HL-60/S4 treated with phorbol 12-myristate 13-acetate at 8.2 ng/mL for 4 days and 3 days (cell line): ENCODE data around the gene GDF11.

Source experiments
- in situ Hi-C: fragments of 300-500 bp; cut with MboI; formaldehyde crosslinking; loops from 2 replicates; pipeline ENCODE4 v1.15.0; 2022; ENCODE audit warnings: low sequenced_read_pairs

The GDF11 gene

GRCh38 chr12:55742719-55743405, at the start of gene GDF11:
TSS of gene GDF11 (plus strand) at chr12:55743122. CDS start at chr12:55743317, 195 bp downstream.
- in situ Hi-C loops = loop anchor here (25.0 kb wide), 1 partner anchor 194 kb away; the partner anchor contains the start of genes DGKA and PYM1

DNA sequence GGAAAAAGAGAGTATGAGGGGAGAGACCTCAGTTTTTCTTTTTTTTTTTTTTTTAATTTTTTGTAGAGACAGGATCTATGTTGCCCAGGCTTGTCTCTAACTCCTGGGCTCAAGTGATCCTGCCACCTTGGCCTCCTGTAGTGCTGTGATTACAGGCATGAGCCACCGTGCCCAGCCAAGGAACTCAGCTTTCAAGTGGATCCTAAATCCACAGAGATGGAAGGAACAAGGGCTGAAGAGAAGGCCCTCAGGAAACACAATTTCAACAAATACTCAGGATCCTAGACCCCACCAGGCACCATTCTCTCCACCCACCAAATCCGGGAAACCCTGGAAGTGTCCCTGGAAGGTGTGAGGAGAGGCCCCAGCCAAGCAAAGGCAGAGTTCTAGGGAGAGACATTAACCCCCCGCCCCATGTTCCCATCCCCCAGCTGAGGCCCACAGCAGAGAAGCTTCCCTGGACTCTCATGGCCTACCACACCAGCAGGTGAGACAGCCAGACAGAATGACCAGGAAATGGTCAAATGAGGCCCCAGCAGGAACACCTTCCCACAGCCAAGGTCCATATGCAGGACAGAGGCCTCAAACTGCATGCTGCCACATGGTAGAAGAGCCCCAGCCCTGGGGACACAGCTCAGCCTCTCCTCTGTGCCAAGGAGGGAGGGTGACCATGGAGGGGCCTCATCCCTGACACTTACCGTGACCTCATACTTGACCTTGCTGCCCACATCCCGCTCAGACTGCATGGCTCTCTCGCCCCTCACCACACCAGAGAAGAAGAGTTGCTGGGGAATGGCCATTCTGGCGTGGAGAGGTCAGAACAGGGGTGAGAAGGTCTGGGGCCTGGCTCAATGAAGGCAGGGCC, 49.4 kb upstream of the GDF11 start:
- in situ Hi-C loops = no loop called here

- in situ Hi-C loops = no loop called here
Measured at GRCh38 chr12:55694188-55694515, 48.8 kb upstream of the GDF11 start.

- in situ Hi-C loops = no loop called here
Measured at GRCh38 chr12:55694651-55695050, 48.3 kb upstream of the GDF11 start.

- in situ Hi-C loops = no loop called here
Measured at GRCh38 chr12:55695349-55695748, 47.6 kb upstream of the GDF11 start.

GRCh38 chr12:55696141-55696540, 46.8 kb upstream of the GDF11 start:
- in situ Hi-C loops = no loop called here

- in situ Hi-C loops = no loop called here
Measured at GRCh38 chr12:55696796-55697462, 46.0 kb upstream of the GDF11 start.

GRCh38 chr12:55697686-55698085, 45.2 kb upstream of the GDF11 start:
- in situ Hi-C loops = no loop called here

DNA sequence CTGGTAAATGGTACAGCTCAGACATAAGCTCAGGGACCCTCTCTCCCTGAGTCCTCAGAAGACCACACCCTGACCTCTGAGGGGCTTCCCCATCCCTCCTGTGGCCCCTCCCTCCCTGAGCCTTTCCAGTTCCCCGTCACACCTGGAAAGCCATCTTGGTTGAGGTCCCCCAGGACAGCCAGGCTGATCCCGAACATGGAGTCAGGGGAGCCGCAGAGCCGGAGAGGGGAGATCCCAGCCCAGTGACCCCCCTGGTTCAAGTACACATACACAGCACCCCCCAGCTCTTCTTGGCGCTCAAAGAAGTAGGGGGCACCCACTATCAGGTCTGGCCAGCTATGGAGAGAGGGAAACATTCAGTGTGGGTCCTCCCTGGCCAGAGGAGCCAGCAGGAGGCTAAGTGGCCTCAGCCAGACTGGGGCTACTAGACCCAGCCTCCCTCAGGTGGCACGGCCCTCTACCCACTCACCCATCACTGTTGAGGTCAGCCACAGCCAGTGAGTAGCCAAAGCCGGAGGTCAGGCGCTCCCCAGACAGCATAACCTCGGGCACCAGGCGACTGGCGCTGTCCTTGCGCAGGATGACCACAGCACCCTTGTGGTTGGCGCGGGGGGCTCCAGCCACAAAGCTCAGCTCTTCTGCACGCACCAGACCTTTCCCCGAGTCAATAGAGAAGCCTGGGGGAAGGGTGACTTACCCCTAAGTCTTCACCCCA, 44.5 kb upstream of the GDF11 start:
- in situ Hi-C loops = no loop called here

GRCh38 chr12:55698965-55699364, 44.0 kb upstream of the GDF11 start:
- in situ Hi-C loops = no loop called here

DNA sequence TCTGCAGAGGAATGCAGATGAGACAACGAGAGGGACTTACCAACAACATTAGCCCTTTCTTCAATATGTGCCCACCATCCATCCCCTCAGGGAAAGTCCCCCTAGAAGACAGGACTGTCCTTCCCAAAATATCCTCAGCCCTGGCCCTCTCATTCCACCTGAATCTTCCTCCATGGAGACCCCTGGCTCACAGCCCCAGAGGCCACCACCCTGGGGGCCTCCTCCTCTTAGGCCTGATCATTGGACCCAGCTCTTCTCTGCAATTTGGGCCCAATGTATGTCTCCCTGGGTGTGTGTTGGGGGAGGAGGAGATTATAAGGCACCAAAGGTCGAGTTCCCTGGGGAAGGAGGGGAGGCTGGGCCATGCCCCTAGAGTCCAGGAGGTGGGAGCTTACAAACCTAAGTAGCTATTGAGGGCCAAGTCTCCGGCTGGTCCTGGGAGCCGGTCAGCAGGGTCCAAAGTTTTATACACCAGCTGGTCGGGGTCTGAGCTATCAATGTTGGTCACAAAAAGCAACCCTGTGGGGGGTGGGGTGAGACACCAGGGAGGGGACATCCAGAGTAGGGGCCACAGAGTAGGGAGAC, 43.4 kb upstream of the GDF11 start:
- in situ Hi-C loops = no loop called here

DNA sequence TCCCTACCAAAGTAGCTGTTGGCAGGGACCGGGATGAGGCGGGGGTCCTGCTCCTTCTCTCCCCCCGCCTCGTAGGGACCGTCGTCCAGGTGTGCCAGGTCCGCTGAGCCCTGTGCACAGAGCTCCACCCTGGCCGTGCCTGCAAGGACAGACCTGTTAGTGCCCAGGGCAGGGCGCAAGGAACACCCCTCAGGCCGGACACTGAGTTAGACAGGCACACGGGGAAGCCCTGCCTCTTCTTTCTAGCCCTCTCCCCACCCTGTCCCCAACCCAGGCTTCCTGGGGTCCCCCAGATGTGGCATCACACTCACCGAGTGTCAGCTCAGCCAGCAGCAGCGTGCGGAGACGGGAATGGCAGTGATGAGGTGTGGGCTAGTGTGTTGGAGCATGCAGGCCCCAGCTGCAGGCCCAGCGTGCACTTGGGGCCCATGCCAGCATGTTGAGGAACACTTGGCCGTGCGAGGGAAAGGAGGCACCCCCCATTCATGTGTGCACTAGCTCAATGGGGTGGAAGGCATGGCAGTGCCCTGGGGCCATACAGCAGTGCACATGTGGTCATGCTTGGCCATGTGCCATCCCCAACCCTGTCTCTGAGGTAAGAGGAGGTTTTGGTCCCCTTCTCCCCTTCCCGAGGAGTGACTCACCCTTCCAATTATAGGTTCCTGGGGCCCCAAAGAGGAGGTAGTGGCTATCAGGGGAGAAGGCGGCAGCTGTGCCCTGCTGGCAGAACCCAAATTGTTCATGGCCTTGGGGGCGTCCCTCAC, 42.5 kb upstream of the GDF11 start:
- in situ Hi-C loops = no loop called here

- in situ Hi-C loops = no loop called here
Measured at GRCh38 chr12:55702861-55703260, 40.1 kb upstream of the GDF11 start.

DNA sequence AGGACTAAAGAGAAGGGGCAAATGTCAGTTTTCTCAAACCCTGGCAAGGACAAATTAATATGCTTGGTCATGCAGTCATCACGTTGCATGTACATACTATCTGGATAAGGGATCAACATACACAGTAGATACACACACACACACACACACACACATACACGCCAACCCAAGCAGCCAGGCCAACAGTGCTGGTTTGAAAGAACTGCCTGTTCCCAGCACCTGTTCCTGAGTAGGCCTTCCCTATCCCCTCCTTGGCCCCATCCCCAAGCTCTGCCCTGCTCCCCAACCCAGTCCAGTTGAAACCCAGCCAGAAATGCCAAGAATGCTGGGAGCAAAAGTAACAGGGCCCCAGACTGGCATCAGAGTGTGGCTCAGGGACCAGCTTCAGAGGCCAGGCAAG, 39.6 kb upstream of the GDF11 start:
- in situ Hi-C loops = no loop called here

GRCh38 chr12:55703901-55704761, 38.8 kb upstream of the GDF11 start:
- in situ Hi-C loops = no loop called here

- in situ Hi-C loops = no loop called here
Measured at GRCh38 chr12:55704824-55705718, 37.9 kb upstream of the GDF11 start.

GRCh38 chr12:55705782-55706402, 37.0 kb upstream of the GDF11 start:
- in situ Hi-C loops = no loop called here
